ENCODE results near the gene ABHD16B. TPM values are rescaled to one million over a fixed set of nuclear protein-coding genes. Genes with fewer than 3 reads are reported as not detected.

ABHD16B gene
- total and polyA plus RNA-seq, 2 of the 13 experiments (the other 11 are each of a cell fraction or from before 2014, with no cell fraction given), result not detected

- peak; percentile 29; the same call in 1 of the 2 replicates for TF ChIP-seq ZNF501 (CRISPR knock-in tag; IDR thresholded peaks at IDR 0.05)
- 0 out of 2 replicates have a peak, but pooled peaks have one; percentile 61 for TF ChIP-seq RELA (CRISPR knock-in tag; IDR thresholded peaks at IDR 0.05)
- TF ChIP-seq ZNF564 (CRISPR knock-in tag; IDR thresholded peaks at IDR 0.05), result no peak
- no peak for TF ChIP-seq ZNF615 (CRISPR knock-in tag; IDR thresholded peaks at IDR 0.05; ENCODE audit: borderline replicate concordance)
- TF ChIP-seq FIP1L1 (IDR thresholded peaks at IDR 0.05; ENCODE audit: borderline replicate concordance, insufficient read depth, low read depth, low read length), result no peak
- TF ChIP-seq ZNF367 (CRISPR knock-in tag; IDR thresholded peaks at IDR 0.05; ENCODE audit: borderline replicate concordance), result peak; percentile 79; the same call in 1 of the 2 replicates
- TF ChIP-seq ZNF34 (CRISPR knock-in tag; IDR thresholded peaks at IDR 0.05; ENCODE audit: borderline replicate concordance), result no peak
- no peak for TF ChIP-seq ZBTB3 (CRISPR knock-in tag; IDR thresholded peaks at IDR 0.05; ENCODE audit: borderline replicate concordance, low read depth)
- peak; percentile 89 for TF ChIP-seq ZBTB7B (CRISPR knock-in tag; IDR thresholded peaks at IDR 0.05)
- 0 out of 2 replicates have a peak, but pooled peaks have one; percentile 18 for TF ChIP-seq ZNF513 (CRISPR knock-in tag; conservative IDR thresholded peaks at IDR 0.05)
- no peak for TF ChIP-seq ZNF747 (CRISPR knock-in tag; IDR thresholded peaks at IDR 0.05; ENCODE audit: borderline replicate concordance)
- TF ChIP-seq ZNF567 (CRISPR knock-in tag; IDR thresholded peaks at IDR 0.05; ENCODE audit: borderline replicate concordance), result no peak
- TF ChIP-seq ZMYM3 (CRISPR knock-in tag; IDR thresholded peaks at IDR 0.05), result 0 out of 2 replicates have a peak, but pooled peaks have one; percentile 20
- TF ChIP-seq ZNF720 (CRISPR knock-in tag; IDR thresholded peaks at IDR 0.05), result no peak
- no peak for TF ChIP-seq JDP2 (CRISPR knock-in tag; IDR thresholded peaks at IDR 0.05; ENCODE audit: borderline replicate concordance)
- no peak for TF ChIP-seq ZNF607 (CRISPR knock-in tag; IDR thresholded peaks at IDR 0.05; ENCODE audit: borderline replicate concordance)
- TF ChIP-seq POLR2AphosphoS2 (IDR thresholded peaks at IDR 0.05; ENCODE audit: low read depth, low read length), result no peak
- peak; percentile 67 for TF ChIP-seq ZSCAN25 (CRISPR knock-in tag; IDR thresholded peaks at IDR 0.05)
- TF ChIP-seq ZNF572 (CRISPR knock-in tag; IDR thresholded peaks at IDR 0.05), result peak; percentile 89; the same call in 1 of the 2 replicates
- TF ChIP-seq MTF1 (CRISPR knock-in tag; IDR thresholded peaks at IDR 0.05), result no peak
- TF ChIP-seq KDM5A (IDR thresholded peaks at IDR 0.05; ENCODE audit: borderline replicate concordance, low read length), result no peak
- TF ChIP-seq FOXA3 (CRISPR knock-in tag; IDR thresholded peaks at IDR 0.05), result no peak; the same call in 1 of the 2 replicates
- no peak for TF ChIP-seq ZNF550 (CRISPR knock-in tag; IDR thresholded peaks at IDR 0.05; ENCODE audit: borderline replicate concordance)
- TF ChIP-seq, protein P1, sequence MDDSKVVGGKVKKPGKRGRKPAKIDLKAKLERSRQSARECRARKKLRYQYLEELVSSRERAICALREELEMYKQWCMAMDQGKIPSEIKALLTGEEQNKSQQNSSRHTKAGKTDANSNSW (CRISPR knock-in tag; IDR thresholded peaks at IDR 0.05; ENCODE audit: borderline replicate concordance), result no peak
- TF ChIP-seq NR2F1 (CRISPR knock-in tag; IDR thresholded peaks at IDR 0.05), result no peak
- peak; percentile 38; the same call in 1 of the 2 replicates for TF ChIP-seq ZNF619 (CRISPR knock-in tag; IDR thresholded peaks at IDR 0.05)
Observed at GRCh38 chr20:63854069-63854765, 7.1 kb upstream of the ABHD16B start (continued).

Measured in HepG2 (cell line).